K562 (cell line): ENCODE data around the gene CCDC92. TPM values are rescaled to one million over a fixed set of nuclear protein-coding genes. Genes with fewer than 3 reads are reported as not detected.
A peak's percentile ranks its signal among the peaks of the same experiment; 100 is the strongest.

Experiments
- ATAC-seq: fragments of 200-7000 bp; cut with Tn5 transposase; 3 replicates; pipeline ENCODE4 v1.9.1; 2020; ENCODE audit warnings: moderate library complexity
- BruUV-seq: library from RNA; stranded (reverse); fragments of 400-500 nt; replicated peaks from 2 replicates; lab custom pipeline; 2021; lab: Mats Ljungman, UMichigan
- CTCF ChIA-PET: fragments of 300-600 bp; formaldehyde crosslinking; extraction: SDS; loops from one replicate; lab custom pipeline; 2021; ENCODE audit warnings: low intra/inter-chr PET ratio; lab: Yijun Ruan, JAX
- POLR2A ChIA-PET: fragments of 300-600, 350-650 bp; sonication (Branson Sonifier 250); formaldehyde crosslinking; extraction: SDS; loops from one replicate; lab custom pipeline; 2021; ENCODE audit warnings: antibody characterized with exemption, inconsistent platforms; lab: Yijun Ruan, JAX
- DNase-seq, 4 experiments: peaks; one replicate each; pipeline versions ENCODE4 v3.0.0 to v3.0.0-alpha.2; 2011 to 2018; ENCODE audit warnings: low spot score in 3 of 4, mixed read lengths in 3 of 4; ENCODE audit errors: extremely low read depth in 1 of 4
- FAIRE-seq: peaks from 2 replicates; lab custom pipeline; 2011; peaks lifted over from hg19 to GRCh38; lab: Jason Lieb, UNC
- H2AFZ ChIP-seq: 2 replicates; pipeline ENCODE4 v1.6.0; 2011; ENCODE audit warnings: low read depth, low read length, control low read depth, inconsistent platforms
- H3K27ac ChIP-seq: fragments of 200-600 bp; 3 replicates; pipeline ENCODE4 v1.8.0; 2011; ENCODE audit warnings: low read depth, mild to moderate bottlenecking, control low read depth, inconsistent platforms, low read length, moderate library complexity, mixed read lengths; ENCODE audit errors: extremely low read depth
- H3K27me3 ChIP-seq, 2 experiments: fragments of 300-600 bp in 1 of 2; 2 replicates in 1 of 2; 3 replicates in 1 of 2; pipeline versions ENCODE4 v1.6.0 to v1.8.0; 2011; ENCODE audit warnings: inconsistent platforms in 2 of 2, low read length in 2 of 2, mild to moderate bottlenecking in 1 of 2, mixed read lengths in 1 of 2, moderate library complexity in 1 of 2; ENCODE audit not compliant: control insufficient read depth in 2 of 2, insufficient read depth in 2 of 2
- H3K36me3 ChIP-seq: fragments of 300-600 bp; 3 replicates; pipeline ENCODE4 v1.8.0; 2011; ENCODE audit warnings: mild to moderate bottlenecking, low read length, inconsistent platforms; ENCODE audit not compliant: control insufficient read depth, insufficient read depth
- H3K4me1 ChIP-seq, 2 experiments: fragments of 200-600 bp in 1 of 2; replicated peaks in 1 of 2; 2 replicates in 1 of 2; 3 replicates in 1 of 2; pipeline versions ENCODE4 v1.5.1 to v1.8.0; 2011; ENCODE audit warnings: inconsistent platforms in 2 of 2, low read length in 2 of 2, mild to moderate bottlenecking in 1 of 2, mixed read lengths in 1 of 2, moderate library complexity in 1 of 2; ENCODE audit not compliant: control insufficient read depth in 2 of 2, insufficient read depth in 2 of 2
- H3K4me2 ChIP-seq: 2 replicates; pipeline ENCODE4 v1.6.1; 2011; ENCODE audit warnings: low read length, control low read depth, inconsistent platforms, mixed read lengths; ENCODE audit not compliant: insufficient read depth
- H3K4me3 ChIP-seq: fragments of 200-600 bp; sonication (generic), shearing (Covaris generic); 2 replicates; pipeline ENCODE4 v1.5.1; 2016; ENCODE audit warnings: control low read depth, inconsistent platforms
- H3K79me2 ChIP-seq: fragments of 200-600 bp; 3 replicates; pipeline ENCODE4 v1.8.0; 2011; ENCODE audit warnings: low read length, inconsistent platforms; ENCODE audit not compliant: control insufficient read depth, insufficient read depth
- H3K9ac ChIP-seq, 2 experiments: 2 replicates each; pipeline versions ENCODE4 v1.6.0 to v1.6.1; 2011; ENCODE audit warnings: low read depth in 2 of 2, low read length in 2 of 2, control low read depth in 1 of 2, inconsistent platforms in 1 of 2, mild to moderate bottlenecking in 1 of 2, mixed read lengths in 1 of 2; ENCODE audit not compliant: insufficient read depth in 1 of 2
- H3K9me1 ChIP-seq: one replicate; pipeline ENCODE4 v1.6.0; 2011; ENCODE audit warnings: inconsistent platforms, mild to moderate bottlenecking, low read length, moderate library complexity; ENCODE audit not compliant: control insufficient read depth, insufficient read depth
- H3K9me3 ChIP-seq: replicated peaks from 2 replicates; pipeline ENCODE4 v1.5.1; 2011; ENCODE audit warnings: low read depth, low read length, inconsistent platforms; ENCODE audit not compliant: control insufficient read depth, insufficient read depth
- H4K20me1 ChIP-seq: replicated peaks from 2 replicates; pipeline ENCODE4 v1.6.1; 2011; ENCODE audit warnings: low read length, inconsistent platforms, mixed read lengths; ENCODE audit not compliant: control insufficient read depth, insufficient read depth
- BRD9 ChIP-seq: fragments of 450-650 bp; IDR thresholded peaks from 2 replicates; pipeline ENCODE4 v1.6.1; 2018; ENCODE audit warnings: low read depth; ENCODE audit not compliant: partially characterized antibody
- KAT8 ChIP-seq: fragments of 450-650 bp; IDR thresholded peaks from 2 replicates; pipeline ENCODE4 v1.6.1; 2016; ENCODE audit warnings: low read depth, mild to moderate bottlenecking
- MTA2 ChIP-seq: fragments of 450-650 bp; IDR thresholded peaks from 2 replicates; pipeline ENCODE4 v1.6.1; 2016; ENCODE audit warnings: low read depth
- ZFP36 ChIP-seq: fragments of 150-350 bp; IDR thresholded peaks from 2 replicates; pipeline ENCODE4 v1.6.1; 2018; ENCODE audit warnings: low read length, low read depth; ENCODE audit not compliant: partially characterized antibody
- ZNF584 ChIP-seq: fragments of 200-800 bp; sonication (Bioruptor generic); IDR thresholded peaks from 2 replicates; pipeline ENCODE4 v1.6.1; 2016; ENCODE audit warnings: low read depth, mild to moderate bottlenecking, missing genetic modification characterization, missing compliant biosample characterization
- WGBS: fragments of 100-300 bp; shearing (Covaris generic); methylation state at CpG from one replicate; pipeline ENCODE4 v1.1.6; 2016; ENCODE audit warnings: low coverage, mixed read lengths; ENCODE audit not compliant: insufficient coverage; ENCODE audit errors: missing lambda C conversion rate; 5-methylcytosine and 5-hydroxymethylcytosine counted together
- in situ Hi-C: fragments of 300-500 bp; cut with MboI; formaldehyde crosslinking; loops from 4 replicates; pipeline ENCODE4 v1.15.0; 2018; ENCODE audit warnings: inconsistent platforms, mixed read lengths
- intact Hi-C: fragments of 100-400 bp; cut with micrococcal nuclease; formaldehyde crosslinking; loops from 2 replicates; pipeline ENCODE4 v1.14.2; 2022
- polyA plus RNA-seq, 8 experiments: library from polyadenylated mRNA; depleted of rRNA in 4 of 8; stranded (reverse) in 5 of 8; unstranded in 3 of 8; fragments of >200 nt; fragmentation: Nextera tagmentation in 2 of 8; fragmentation: Illumina TruSeq in 1 of 8; extraction: Ambion mirVana in 2 of 8; extraction: Trizol in 1 of 8; gene quantifications; 2 replicates each; pipeline versions ENCODE4 v1.2.1 to v1.2.3, GENCODE V29; 2011 to 2014; ENCODE audit warnings: inconsistent platforms in 1 of 8, missing spikeins in 1 of 8
- total RNA-seq, 7 experiments: library from RNA; depleted of rRNA in 6 of 7; stranded (reverse); fragments of >200 nt in 6 of 7; fragmentation: Illumina TruSeq in 2 of 7; extraction: Trizol in 2 of 7; gene quantifications; 2 replicates each; pipeline versions ENCODE4 v1.2.1 to v1.2.3, GENCODE V29; 2011 to 2021; ENCODE audit warnings: low replicate concordance in 1 of 7
- TF ChIP-seq, protein P1 (sequence below), 3 experiments: fragments of 200-800 bp in 1 of 3; fragments of 250-450 bp in 1 of 3; fragments of 450-650 bp in 1 of 3; sonication (Bioruptor Pico) in 1 of 3; sonication (Bioruptor generic) in 1 of 3; formaldehyde crosslinking in 1 of 3; IDR thresholded peaks; 2 replicates each; pipeline versions ENCODE4 v1.6.1 to v1.8.0; 2016 to 2022; ENCODE audit warnings: mild to moderate bottlenecking in 2 of 3, missing genetic modification characterization in 2 of 3, missing compliant biosample characterization in 1 of 3, moderate library complexity in 1 of 3

Gene CCDC92
- total and polyA plus RNA-seq, 9 of the 15 experiments (the other 6 are each of a cell fraction or from before 2014, with no cell fraction given) = 0.27 to 5.9 (median 2.1) TPM

GRCh38 chr12:123997908-123998307 is 25.3 kb upstream of the CCDC92 start:
- Histone ChIP-seq H2AFZ (peak overlapping the region; percentile 27; the same call in 1 of the 2 replicates), H4K20me1 (no peaks in the 10 kb centered on the region), H3K27me3 (no peaks in the 10 kb centered on the region), H3K79me2 (peaks cover 46% of the 10 kb centered on the region), H3K4me3 (no peak overlapping the region), H3K36me3 (peaks cover 49% of the 10 kb centered on the region; the same call in 2 of the 3 replicates), H3K27ac (peak overlapping the region; percentile 67), H3K4me1 (peaks cover 23 to 60% of the 10 kb centered on the region in 2 experiments), H3K4me2 (peak overlapping the region; percentile 66), H3K9me3 (no peaks in the 10 kb centered on the region), H3K9me1 (peaks cover 6% of the 10 kb centered on the region), H3K9ac (peak overlapping the region in 1 of 2 experiments; percentile 40; a peak in 2 of 4 replicates)
- BruUV-seq = no TSS peak
- ChIA-PET POLR2A (interaction anchor here (0.7 to 1.6 kb wide), 3 partner anchors 9 to 22 kb away, joined by 3 to 7 read pairs (median 5); no protein-coding TSS in a partner anchor), CTCF (no interaction called here)
- in situ Hi-C loops = no loop called here
- DNase-seq (peak in 1 of 4 experiments; percentile 24), ATAC-seq (peak; percentile 51), FAIRE-seq (no peak)
- TF ChIP-seq MTA2 (no peak), KAT8 (no peak), ZFP36 (peak; percentile 35), ZNF584 (0 out of 2 replicates have a peak, but pooled peaks have one; percentile 0), BRD9 (peak; percentile 51)
- TF ChIP-seq, protein P1, sequence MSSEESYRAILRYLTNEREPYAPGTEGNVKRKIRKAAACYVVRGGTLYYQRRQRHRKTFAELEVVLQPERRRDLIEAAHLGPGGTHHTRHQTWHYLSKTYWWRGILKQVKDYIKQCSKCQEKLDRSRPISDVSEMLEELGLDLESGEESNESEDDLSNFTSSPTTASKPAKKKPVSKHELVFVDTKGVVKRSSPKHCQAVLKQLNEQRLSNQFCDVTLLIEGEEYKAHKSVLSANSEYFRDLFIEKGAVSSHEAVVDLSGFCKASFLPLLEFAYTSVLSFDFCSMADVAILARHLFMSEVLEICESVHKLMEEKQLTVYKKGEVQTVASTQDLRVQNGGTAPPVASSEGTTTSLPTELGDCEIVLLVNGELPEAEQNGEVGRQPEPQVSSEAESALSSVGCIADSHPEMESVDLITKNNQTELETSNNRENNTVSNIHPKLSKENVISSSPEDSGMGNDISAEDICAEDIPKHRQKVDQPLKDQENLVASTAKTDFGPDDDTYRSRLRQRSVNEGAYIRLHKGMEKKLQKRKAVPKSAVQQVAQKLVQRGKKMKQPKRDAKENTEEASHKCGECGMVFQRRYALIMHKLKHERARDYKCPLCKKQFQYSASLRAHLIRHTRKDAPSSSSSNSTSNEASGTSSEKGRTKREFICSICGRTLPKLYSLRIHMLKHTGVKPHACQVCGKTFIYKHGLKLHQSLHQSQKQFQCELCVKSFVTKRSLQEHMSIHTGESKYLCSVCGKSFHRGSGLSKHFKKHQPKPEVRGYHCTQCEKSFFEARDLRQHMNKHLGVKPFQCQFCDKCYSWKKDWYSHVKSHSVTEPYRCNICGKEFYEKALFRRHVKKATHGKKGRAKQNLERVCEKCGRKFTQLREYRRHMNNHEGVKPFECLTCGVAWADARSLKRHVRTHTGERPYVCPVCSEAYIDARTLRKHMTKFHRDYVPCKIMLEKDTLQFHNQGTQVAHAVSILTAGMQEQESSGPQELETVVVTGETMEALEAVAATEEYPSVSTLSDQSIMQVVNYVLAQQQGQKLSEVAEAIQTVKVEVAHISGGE (CRISPR knock-in tag; IDR thresholded peaks at IDR 0.05) = peak in 1 of 3 experiments; percentile 32; a peak in 1 of 6 replicates
- intact Hi-C loops = loop anchor here (2.0 kb wide), 1 partner anchor 35 kb away; no protein-coding TSS in a partner anchor
- WGBS = 20% methylated on average over 5 of the region's 5 CpGs
